CD4-positive, alpha-beta T cell (primary cell): Measurements from ENCODE around the gene NTRK2. TPM values are rescaled to one million over a fixed set of nuclear protein-coding genes. Genes with fewer than 3 reads are reported as not detected.

Experiments used
- ATAC-seq: fragments of 200-7000 bp; cut with Tn5 transposase; one replicate; pipeline ENCODE4 v1.10.0; 2022; ENCODE audit warnings: mild to moderate bottlenecking; ENCODE audit not compliant: poor library complexity
- CTCF ChIA-PET: fragments of 350-600 bp; sonication (Branson Sonifier 250); formaldehyde crosslinking; loops from one replicate; lab custom pipeline; 2021; ENCODE audit warnings: antibody characterized with exemption, inconsistent platforms; lab: Charles Lee
- POLR2A ChIA-PET: fragments of 350-600 bp; sonication (Branson Sonifier 250); formaldehyde crosslinking; loops from one replicate; lab custom pipeline; 2021; ENCODE audit warnings: antibody characterized with exemption, inconsistent platforms; lab: Charles Lee
- DNase-seq, 14 experiments: peaks; one replicate each; pipeline ENCODE4 v3.0.0-alpha.2; 2013 to 2020; ENCODE audit warnings: mixed read lengths in 2 of 14
- H3K27ac ChIP-seq, 2 donors: one replicate each; pipeline versions ENCODE4 v1.5.1 to v1.7.0; 2013; ENCODE audit warnings: low read length in 2 of 2, low read depth in 1 of 2, mild to moderate bottlenecking in 1 of 2
- H3K27me3 ChIP-seq, 2 experiments: 1 replicate in 1 of 2; 2 replicates in 1 of 2; pipeline versions ENCODE4 v1.6.1 to v1.7.0; 2013; ENCODE audit warnings: low read length in 2 of 2, control low read depth in 1 of 2, mild to moderate bottlenecking in 1 of 2, moderate library complexity in 1 of 2; ENCODE audit not compliant: insufficient read depth in 2 of 2, control insufficient read depth in 1 of 2
- H3K36me3 ChIP-seq: one replicate; pipeline ENCODE4 v1.6.1; 2013; ENCODE audit warnings: low read length, control low read depth; ENCODE audit not compliant: insufficient read depth
- H3K4me1 ChIP-seq: one replicate; pipeline ENCODE4 v1.6.1; 2013; ENCODE audit warnings: low read length, control low read depth; ENCODE audit not compliant: insufficient read depth
- H3K4me3 ChIP-seq: one replicate; pipeline ENCODE4 v1.5.1; 2013; ENCODE audit warnings: mild to moderate bottlenecking, low read length, moderate library complexity
- H3K9me3 ChIP-seq, 2 experiments: 1 replicate in 1 of 2; 2 replicates in 1 of 2; pipeline versions ENCODE4 v1.6.1 to v1.7.0; 2013; ENCODE audit warnings: low read length in 2 of 2, mild to moderate bottlenecking in 2 of 2, control low read depth in 1 of 2, moderate library complexity in 1 of 2; ENCODE audit not compliant: control insufficient read depth in 1 of 2, insufficient read depth in 1 of 2
- H3K27ac Mint-ChIP-seq: one replicate; pipeline ENCODE4 v1.8.0; 2020; ENCODE audit warnings: mixed read lengths
- H3K27me3 Mint-ChIP-seq: one replicate; pipeline ENCODE4 v1.8.0; 2021; ENCODE audit warnings: mixed read lengths
- H3K36me3 Mint-ChIP-seq: one replicate; pipeline ENCODE4 v1.8.0; 2021; ENCODE audit warnings: low read depth, mixed read lengths
- H3K4me1 Mint-ChIP-seq: one replicate; pipeline ENCODE4 v1.8.0; 2021; ENCODE audit warnings: low read depth, mixed read lengths
- H3K4me3 Mint-ChIP-seq: one replicate; pipeline ENCODE4 v1.8.0; 2020; ENCODE audit warnings: mild to moderate bottlenecking, mixed read lengths
- H3K9me3 Mint-ChIP-seq: one replicate; pipeline ENCODE4 v1.8.0; 2020; ENCODE audit warnings: mixed read lengths
- intact Hi-C, 2 experiments: fragments of 100-400 bp; cut with DNase I in 1 of 2; cut with micrococcal nuclease in 1 of 2; formaldehyde crosslinking; loops; one replicate each; pipeline versions ENCODE4 v1.15.1 to v1.9.0; 2023 to 2025; cut with DNase I, micrococcal nuclease
- total RNA-seq, 174 experiments: library from RNA in 2 of 174; stranded (reverse) in 2 of 174; gene quantifications; one replicate each; pipeline ENCODE4 v1.2.3 and lab custom pipeline; 2021 to 2026
- TF ChIP-seq, protein P1 (sequence below): fragments of 200-600 bp; IDR thresholded peaks from one replicate; pipeline ENCODE4 v1.8.0; 2022; ENCODE audit warnings: antibody characterized with exemption, mild to moderate bottlenecking

NTRK2 gene
- total RNA-seq, 2 experiments from 2014 or later: 0.06 to 0.14 TPM

- Mint-ChIP-seq H3K4me3 (no peak overlapping the region), H3K27me3 (peaks cover 33% of the 10 kb centered on the region), H3K27ac (no peak overlapping the region), H3K4me1 (no peaks in the 10 kb centered on the region), H3K9me3 (peaks cover 1% of the 10 kb centered on the region), H3K36me3 (no peaks in the 10 kb centered on the region)
- H3K9me3 ChIP-seq: peaks cover 0 to 8% of the 10 kb centered on the region in 2 experiments
- no peak overlapping the region for H3K27ac ChIP-seq
- TF ChIP-seq, protein P1, sequence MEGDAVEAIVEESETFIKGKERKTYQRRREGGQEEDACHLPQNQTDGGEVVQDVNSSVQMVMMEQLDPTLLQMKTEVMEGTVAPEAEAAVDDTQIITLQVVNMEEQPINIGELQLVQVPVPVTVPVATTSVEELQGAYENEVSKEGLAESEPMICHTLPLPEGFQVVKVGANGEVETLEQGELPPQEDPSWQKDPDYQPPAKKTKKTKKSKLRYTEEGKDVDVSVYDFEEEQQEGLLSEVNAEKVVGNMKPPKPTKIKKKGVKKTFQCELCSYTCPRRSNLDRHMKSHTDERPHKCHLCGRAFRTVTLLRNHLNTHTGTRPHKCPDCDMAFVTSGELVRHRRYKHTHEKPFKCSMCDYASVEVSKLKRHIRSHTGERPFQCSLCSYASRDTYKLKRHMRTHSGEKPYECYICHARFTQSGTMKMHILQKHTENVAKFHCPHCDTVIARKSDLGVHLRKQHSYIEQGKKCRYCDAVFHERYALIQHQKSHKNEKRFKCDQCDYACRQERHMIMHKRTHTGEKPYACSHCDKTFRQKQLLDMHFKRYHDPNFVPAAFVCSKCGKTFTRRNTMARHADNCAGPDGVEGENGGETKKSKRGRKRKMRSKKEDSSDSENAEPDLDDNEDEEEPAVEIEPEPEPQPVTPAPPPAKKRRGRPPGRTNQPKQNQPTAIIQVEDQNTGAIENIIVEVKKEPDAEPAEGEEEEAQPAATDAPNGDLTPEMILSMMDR: peak; percentile 35
- DNase-seq: peak in 9 of 14 experiments; percentile 0 to 45 (median 9)
- H3K27me3 ChIP-seq: peaks cover 9 to 11% of the 10 kb centered on the region in 2 experiments
- ChIA-PET POLR2A (no interaction called here), CTCF (no interaction called here)
- intact Hi-C loops: no loop called here
- no peaks in the 10 kb centered on the region for H3K4me1 ChIP-seq
- no peak for ATAC-seq
- H3K4me3 ChIP-seq: no peak overlapping the region
- H3K36me3 ChIP-seq: no peaks in the 10 kb centered on the region
These were observed 284.5 kb downstream of the NTRK2 start for GRCh38 chr9:84953797-84954705.

- H3K36me3 ChIP-seq: no peaks in the 10 kb centered on the region
- no peak overlapping the region for H3K27ac ChIP-seq
- no peak overlapping the region for H3K4me3 Mint-ChIP-seq
- no peaks in the 10 kb centered on the region for H3K36me3 Mint-ChIP-seq
- CTCF ChIA-PET: no interaction called here
- H3K27me3 Mint-ChIP-seq: peaks cover 32% of the 10 kb centered on the region
- POLR2A ChIA-PET: no interaction called here
- peaks cover 0 to 11% of the 10 kb centered on the region in 2 experiments for H3K9me3 ChIP-seq
- no peak overlapping the region for H3K27ac Mint-ChIP-seq
- peaks cover 9 to 11% of the 10 kb centered on the region in 2 experiments for H3K27me3 ChIP-seq
- no peaks in the 10 kb centered on the region for H3K4me1 Mint-ChIP-seq
- ATAC-seq: no peak
- no peaks in the 10 kb centered on the region for H3K4me1 ChIP-seq
- no peaks in the 10 kb centered on the region for H3K9me3 Mint-ChIP-seq
- intact Hi-C loops: no loop called here
- TF ChIP-seq, protein P1: no peak
- no peak for DNase-seq
- no peak overlapping the region for H3K4me3 ChIP-seq
These were observed 285.6 kb downstream of the NTRK2 start for GRCh38 chr9:84955155-84955554.

GRCh38 chr9:84955971-84956370, 286.4 kb downstream of the NTRK2 start:
- Histone ChIP-seq H3K4me3 (no peak overlapping the region), H3K9me3 (peaks cover 0 to 11% of the 10 kb centered on the region in 2 experiments), H3K27me3 (peaks cover 9 to 11% of the 10 kb centered on the region in 2 experiments), H3K4me1 (no peaks in the 10 kb centered on the region), H3K27ac (no peak overlapping the region), H3K36me3 (no peaks in the 10 kb centered on the region)
- intact Hi-C loops: no loop called here
- TF ChIP-seq, protein P1: no peak
- Mint-ChIP-seq H3K27me3 (peaks cover 32% of the 10 kb centered on the region), H3K27ac (no peak overlapping the region), H3K36me3 (no peaks in the 10 kb centered on the region), H3K4me1 (no peaks in the 10 kb centered on the region), H3K9me3 (no peaks in the 10 kb centered on the region), H3K4me3 (no peak overlapping the region)
- ChIA-PET POLR2A (no interaction called here), CTCF (no interaction called here)
- DNase-seq (no peak), ATAC-seq (no peak)
